CD4-positive, alpha-beta T cell (primary cell): Measurements from ENCODE around the gene C12orf76. TPM values are rescaled to one million over a fixed set of nuclear protein-coding genes. Genes with fewer than 3 reads are reported as not detected.

Experiments used
- ATAC-seq: fragments of 200-7000 bp; cut with Tn5 transposase; one replicate; pipeline ENCODE4 v1.10.0; 2022; ENCODE audit warnings: mild to moderate bottlenecking; ENCODE audit not compliant: poor library complexity
- CTCF ChIA-PET: fragments of 350-600 bp; sonication (Branson Sonifier 250); formaldehyde crosslinking; loops from one replicate; lab custom pipeline; 2021; ENCODE audit warnings: antibody characterized with exemption, inconsistent platforms; lab: Charles Lee
- POLR2A ChIA-PET: fragments of 350-600 bp; sonication (Branson Sonifier 250); formaldehyde crosslinking; loops from one replicate; lab custom pipeline; 2021; ENCODE audit warnings: antibody characterized with exemption, inconsistent platforms; lab: Charles Lee
- DNase-seq, 14 experiments: peaks; one replicate each; pipeline ENCODE4 v3.0.0-alpha.2; 2013 to 2020; ENCODE audit warnings: mixed read lengths in 2 of 14
- H3K27ac ChIP-seq, 2 donors: one replicate each; pipeline versions ENCODE4 v1.5.1 to v1.7.0; 2013; ENCODE audit warnings: low read length in 2 of 2, low read depth in 1 of 2, mild to moderate bottlenecking in 1 of 2
- H3K27me3 ChIP-seq, 2 experiments: 1 replicate in 1 of 2; 2 replicates in 1 of 2; pipeline versions ENCODE4 v1.6.1 to v1.7.0; 2013; ENCODE audit warnings: low read length in 2 of 2, control low read depth in 1 of 2, mild to moderate bottlenecking in 1 of 2, moderate library complexity in 1 of 2; ENCODE audit not compliant: insufficient read depth in 2 of 2, control insufficient read depth in 1 of 2
- H3K36me3 ChIP-seq: one replicate; pipeline ENCODE4 v1.6.1; 2013; ENCODE audit warnings: low read length, control low read depth; ENCODE audit not compliant: insufficient read depth
- H3K4me1 ChIP-seq: one replicate; pipeline ENCODE4 v1.6.1; 2013; ENCODE audit warnings: low read length, control low read depth; ENCODE audit not compliant: insufficient read depth
- H3K4me3 ChIP-seq: one replicate; pipeline ENCODE4 v1.5.1; 2013; ENCODE audit warnings: mild to moderate bottlenecking, low read length, moderate library complexity
- H3K9me3 ChIP-seq, 2 experiments: 1 replicate in 1 of 2; 2 replicates in 1 of 2; pipeline versions ENCODE4 v1.6.1 to v1.7.0; 2013; ENCODE audit warnings: low read length in 2 of 2, mild to moderate bottlenecking in 2 of 2, control low read depth in 1 of 2, moderate library complexity in 1 of 2; ENCODE audit not compliant: control insufficient read depth in 1 of 2, insufficient read depth in 1 of 2
- H3K27ac Mint-ChIP-seq: one replicate; pipeline ENCODE4 v1.8.0; 2020; ENCODE audit warnings: mixed read lengths
- H3K27me3 Mint-ChIP-seq: one replicate; pipeline ENCODE4 v1.8.0; 2021; ENCODE audit warnings: mixed read lengths
- H3K36me3 Mint-ChIP-seq: one replicate; pipeline ENCODE4 v1.8.0; 2021; ENCODE audit warnings: low read depth, mixed read lengths
- H3K4me1 Mint-ChIP-seq: one replicate; pipeline ENCODE4 v1.8.0; 2021; ENCODE audit warnings: low read depth, mixed read lengths
- H3K4me3 Mint-ChIP-seq: one replicate; pipeline ENCODE4 v1.8.0; 2020; ENCODE audit warnings: mild to moderate bottlenecking, mixed read lengths
- H3K9me3 Mint-ChIP-seq: one replicate; pipeline ENCODE4 v1.8.0; 2020; ENCODE audit warnings: mixed read lengths
- intact Hi-C, 2 experiments: fragments of 100-400 bp; cut with DNase I in 1 of 2; cut with micrococcal nuclease in 1 of 2; formaldehyde crosslinking; loops; one replicate each; pipeline versions ENCODE4 v1.15.1 to v1.9.0; 2023 to 2025; cut with DNase I, micrococcal nuclease
- total RNA-seq, 174 experiments: library from RNA in 2 of 174; stranded (reverse) in 2 of 174; gene quantifications; one replicate each; pipeline ENCODE4 v1.2.3 and lab custom pipeline; 2021 to 2026
- TF ChIP-seq, protein P1 (sequence below): fragments of 200-600 bp; IDR thresholded peaks from one replicate; pipeline ENCODE4 v1.8.0; 2022; ENCODE audit warnings: antibody characterized with exemption, mild to moderate bottlenecking

C12orf76 gene
- total RNA-seq, 2 experiments from 2014 or later: 9.8 to 12.6 TPM

DNA sequence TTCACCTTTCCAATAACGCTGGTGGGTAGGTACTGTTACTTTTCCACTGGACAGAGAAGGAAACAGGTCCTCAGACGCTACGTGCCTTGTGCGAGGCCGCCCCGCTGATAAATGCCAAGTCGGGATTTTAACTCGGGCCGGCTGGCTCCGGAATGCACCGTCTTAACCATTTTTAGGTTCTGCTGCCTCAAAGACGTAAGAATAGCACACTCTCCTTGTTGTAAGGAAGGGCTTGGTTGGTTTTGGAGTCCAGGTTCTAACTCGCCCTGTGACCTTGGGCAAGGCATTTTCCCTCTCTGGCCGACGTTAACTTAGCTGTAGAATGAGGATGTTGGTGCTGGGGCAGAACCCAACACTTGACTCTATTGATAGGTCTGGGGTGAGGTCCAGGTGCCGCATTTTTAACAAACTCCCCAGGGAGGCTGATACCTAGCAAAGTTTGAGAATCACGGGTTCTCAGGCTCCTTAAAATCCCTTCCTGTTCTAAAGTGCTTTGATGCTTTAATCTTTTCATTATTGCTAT lies 48.3 kb downstream of the C12orf76 start:
- H3K27me3 Mint-ChIP-seq: no peaks in the 10 kb centered on the region
- H3K36me3 Mint-ChIP-seq: peaks cover 21% of the 10 kb centered on the region
- Histone ChIP-seq H3K27me3 (no peaks in the 10 kb centered on the region), H3K36me3 (peaks cover 8% of the 10 kb centered on the region), H3K4me3 (peak overlapping the region; percentile 94), H3K4me1 (peaks cover 71% of the 10 kb centered on the region), H3K27ac (peak overlapping the region in 1 of 2 donors; percentile 30), H3K9me3 (no peaks in the 10 kb centered on the region)
- TF ChIP-seq, protein P1, sequence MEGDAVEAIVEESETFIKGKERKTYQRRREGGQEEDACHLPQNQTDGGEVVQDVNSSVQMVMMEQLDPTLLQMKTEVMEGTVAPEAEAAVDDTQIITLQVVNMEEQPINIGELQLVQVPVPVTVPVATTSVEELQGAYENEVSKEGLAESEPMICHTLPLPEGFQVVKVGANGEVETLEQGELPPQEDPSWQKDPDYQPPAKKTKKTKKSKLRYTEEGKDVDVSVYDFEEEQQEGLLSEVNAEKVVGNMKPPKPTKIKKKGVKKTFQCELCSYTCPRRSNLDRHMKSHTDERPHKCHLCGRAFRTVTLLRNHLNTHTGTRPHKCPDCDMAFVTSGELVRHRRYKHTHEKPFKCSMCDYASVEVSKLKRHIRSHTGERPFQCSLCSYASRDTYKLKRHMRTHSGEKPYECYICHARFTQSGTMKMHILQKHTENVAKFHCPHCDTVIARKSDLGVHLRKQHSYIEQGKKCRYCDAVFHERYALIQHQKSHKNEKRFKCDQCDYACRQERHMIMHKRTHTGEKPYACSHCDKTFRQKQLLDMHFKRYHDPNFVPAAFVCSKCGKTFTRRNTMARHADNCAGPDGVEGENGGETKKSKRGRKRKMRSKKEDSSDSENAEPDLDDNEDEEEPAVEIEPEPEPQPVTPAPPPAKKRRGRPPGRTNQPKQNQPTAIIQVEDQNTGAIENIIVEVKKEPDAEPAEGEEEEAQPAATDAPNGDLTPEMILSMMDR: no peak
- peak overlapping the region; percentile 90 for H3K27ac Mint-ChIP-seq
- intact Hi-C loops: loop anchor here in 1 of 2 experiments (2.0 to 10.0 kb wide), 8 partner anchors 49 to 742 kb away; partner anchors contain the start of genes ANAPC7, C12orf76, FAM222A and GLTP
- CTCF ChIA-PET: no interaction called here
- ATAC-seq: no peak
- DNase-seq: peak in 5 of 14 experiments; percentile 13 to 55 (median 30)
- POLR2A ChIA-PET: interaction anchor here (1.7 to 2.2 kb wide), 3 partner anchors 11 to 99 kb away, joined by 5 to 13 read pairs (median 10); partner anchors contain the start of gene TCHP
- peaks cover 76% of the 10 kb centered on the region for H3K4me1 Mint-ChIP-seq
- no peaks in the 10 kb centered on the region for H3K9me3 Mint-ChIP-seq
- H3K4me3 Mint-ChIP-seq: peak overlapping the region; percentile 100

DNA sequence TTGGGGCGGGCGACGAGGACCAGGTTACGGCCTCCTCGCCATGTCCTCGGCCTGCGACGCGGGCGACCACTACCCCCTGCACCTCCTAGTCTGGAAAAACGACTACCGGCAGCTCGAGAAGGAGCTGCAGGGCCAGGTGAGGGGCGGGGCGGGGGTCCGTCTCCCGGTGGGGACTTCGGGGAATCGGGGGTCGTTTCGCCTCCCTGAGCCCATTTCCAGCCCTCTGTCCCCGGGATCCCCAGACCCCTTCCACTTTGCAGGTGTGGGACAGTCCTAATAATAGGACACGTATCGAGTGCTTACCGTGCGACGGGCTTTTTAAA lies 48.7 kb downstream of the C12orf76 start:
- intact Hi-C loops: loop anchor here in 1 of 2 experiments (2.0 to 10.0 kb wide), 8 partner anchors 49 to 743 kb away; partner anchors contain the start of genes ANAPC7, C12orf76, FAM222A and GLTP
- no peaks in the 10 kb centered on the region for H3K9me3 Mint-ChIP-seq
- peaks cover 69% of the 10 kb centered on the region for H3K4me1 ChIP-seq
- H3K36me3 Mint-ChIP-seq: peaks cover 25% of the 10 kb centered on the region
- peak overlapping the region; percentile 94 for H3K4me3 ChIP-seq
- no peaks in the 10 kb centered on the region for H3K9me3 ChIP-seq
- no peak for ATAC-seq
- H3K27me3 ChIP-seq: no peaks in the 10 kb centered on the region
- peak overlapping the region in 1 of 2 donors; percentile 30 for H3K27ac ChIP-seq
- H3K4me3 Mint-ChIP-seq: peak overlapping the region; percentile 100
- ChIA-PET POLR2A (interaction anchor here (0.6 to 2.2 kb wide), 9 partner anchors 12 to 1437 kb away, joined by 3 to 13 read pairs (median 4); partner anchors contain the start of genes ATP2A2, ISCU and TCHP), CTCF (interaction anchor here (0.6 to 1.3 kb wide), 3 partner anchors 25 to 469 kb away, joined by 3 read pairs; partner anchors contain the start of genes ARPC3 and FAM216A)
- TF ChIP-seq, protein P1: no peak
- H3K36me3 ChIP-seq: peaks cover 8% of the 10 kb centered on the region
- DNase-seq: no peak
- peak overlapping the region; percentile 90 for H3K27ac Mint-ChIP-seq
- H3K4me1 Mint-ChIP-seq: peaks cover 76% of the 10 kb centered on the region
- H3K27me3 Mint-ChIP-seq: no peaks in the 10 kb centered on the region

GRCh38 chr12:109998904-109999648 lies 49.2 kb downstream of the C12orf76 start, which contains the start of gene ANKRD13A:
Gene ANKRD13A, plus strand, starts transcription at chr12:109999430. Its CDS starts 259 bp downstream, at chr12:109999689.
- peaks cover 79% of the 10 kb centered on the region for H3K4me1 Mint-ChIP-seq
- Histone ChIP-seq H3K4me3 (peak within 1 kb of the TSS; percentile 94), H3K27ac (peak within 1 kb of the TSS; percentile 55 to 89), H3K4me1 (peaks cover 65% of the 10 kb centered on the region), H3K36me3 (peaks cover 8% of the 10 kb centered on the region), H3K9me3 (no peaks in the 10 kb centered on the region), H3K27me3 (no peaks in the 10 kb centered on the region)
- ChIA-PET CTCF (interaction anchor here (0.6 to 1.3 kb wide), 3 partner anchors 25 to 470 kb away, joined by 3 read pairs; partner anchors contain the start of genes ARPC3 and FAM216A), POLR2A (interaction anchor here (0.6 to 2.2 kb wide), 13 partner anchors 12 to 1437 kb away, joined by 3 to 13 read pairs (median 4); partner anchors contain the start of genes ATP2A2, FAM216A, IFT81 and ISCU)
- TF ChIP-seq, protein P1: no peak
- H3K9me3 Mint-ChIP-seq: no peaks in the 10 kb centered on the region
- H3K4me3 Mint-ChIP-seq: peak within 1 kb of the TSS; percentile 100
- no peaks in the 10 kb centered on the region for H3K27me3 Mint-ChIP-seq
- intact Hi-C loops: loop anchor here in 1 of 2 experiments (2.0 to 10.0 kb wide), 8 partner anchors 50 to 743 kb away; partner anchors contain the start of genes ANAPC7, C12orf76, FAM222A and GLTP
- ATAC-seq (peak; percentile 64), DNase-seq (peak; percentile 78 to 97 (median 84))
- peak within 1 kb of the TSS; percentile 94 for H3K27ac Mint-ChIP-seq
- peaks cover 27% of the 10 kb centered on the region for H3K36me3 Mint-ChIP-seq
